Mononuclear cell (primary cell): ENCODE measurements around the gene GLCCI1. TPM values are rescaled to one million over a fixed set of nuclear protein-coding genes. Genes with fewer than 3 reads are reported as not detected.

Experiments
- H3K27me3 ChIP-seq: 2 replicates; pipeline ENCODE4 v1.6.0; 2011; ENCODE audit warnings: low read length, control low read depth; ENCODE audit not compliant: insufficient read depth
- H3K4me1 ChIP-seq: 2 replicates; pipeline ENCODE4 v1.5.1; 2011; ENCODE audit warnings: mild to moderate bottlenecking, low read length, control low read depth; ENCODE audit not compliant: insufficient read depth
- H3K4me3 ChIP-seq: 2 replicates; pipeline ENCODE4 v1.5.1; 2011; ENCODE audit warnings: mild to moderate bottlenecking, low read length, moderate library complexity
- H3K9me3 ChIP-seq: 2 replicates; pipeline ENCODE4 v1.5.1; 2011; ENCODE audit warnings: low read depth, mild to moderate bottlenecking, control low read depth, low read length
- total RNA-seq: library from RNA; depleted of rRNA; stranded (reverse); fragments of >200 nt; gene quantifications from one replicate; pipeline ENCODE4 v1.2.3, GENCODE V29; 2012

Gene GLCCI1
- total RNA-seq, 1 donor, result 12.0 TPM

GRCh38 chr7:7946486-7946885, 22.1 kb upstream of the GLCCI1 start:
- Histone ChIP-seq H3K27me3 (no peaks in the 10 kb centered on the region), H3K9me3 (no peaks in the 10 kb centered on the region), H3K4me3 (no peak overlapping the region), H3K4me1 (peaks cover 5% of the 10 kb centered on the region)

GRCh38 chr7:7948232-7948631, 20.4 kb upstream of the GLCCI1 start:
- H3K4me1 ChIP-seq, result peaks cover 5% of the 10 kb centered on the region
- no peaks in the 10 kb centered on the region for H3K27me3 ChIP-seq
- H3K4me3 ChIP-seq, result no peak overlapping the region
- no peaks in the 10 kb centered on the region for H3K9me3 ChIP-seq

GRCh38 chr7:7953806-7954205, 14.8 kb upstream of the GLCCI1 start:
- Histone ChIP-seq H3K27me3 (no peaks in the 10 kb centered on the region), H3K4me3 (no peak overlapping the region), H3K4me1 (no peaks in the 10 kb centered on the region), H3K9me3 (no peaks in the 10 kb centered on the region)

DNA sequence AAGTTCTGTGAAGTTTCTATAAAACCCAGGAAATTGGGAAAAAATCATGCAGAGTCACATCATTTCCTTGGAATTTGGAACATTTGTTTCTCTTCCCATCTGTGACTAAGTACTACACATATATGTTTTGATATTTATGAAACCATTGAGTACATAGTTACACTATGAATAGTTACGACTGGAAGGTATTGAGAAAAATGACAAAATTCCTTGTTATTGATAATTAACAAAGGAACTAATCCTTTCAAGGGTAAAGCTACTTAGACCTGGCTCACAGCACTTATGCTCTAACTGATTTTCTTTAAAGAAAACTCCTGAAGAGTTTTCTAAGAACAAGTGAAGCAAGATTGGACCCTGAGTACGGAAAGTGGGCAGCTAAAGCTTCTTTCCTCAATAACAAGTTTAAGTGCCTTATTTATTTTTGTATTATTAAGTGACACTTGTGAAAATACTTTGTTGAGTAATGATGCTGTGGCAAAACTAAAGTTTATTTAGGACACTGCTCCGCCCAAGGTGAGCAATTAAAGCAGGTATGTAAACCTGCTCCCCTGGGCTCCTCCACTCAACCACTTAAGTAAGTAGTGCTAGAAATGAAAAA, 12.0 kb upstream of the GLCCI1 start:
- Histone ChIP-seq H3K9me3 (no peaks in the 10 kb centered on the region), H3K4me1 (no peaks in the 10 kb centered on the region), H3K27me3 (no peaks in the 10 kb centered on the region), H3K4me3 (no peak overlapping the region)

DNA sequence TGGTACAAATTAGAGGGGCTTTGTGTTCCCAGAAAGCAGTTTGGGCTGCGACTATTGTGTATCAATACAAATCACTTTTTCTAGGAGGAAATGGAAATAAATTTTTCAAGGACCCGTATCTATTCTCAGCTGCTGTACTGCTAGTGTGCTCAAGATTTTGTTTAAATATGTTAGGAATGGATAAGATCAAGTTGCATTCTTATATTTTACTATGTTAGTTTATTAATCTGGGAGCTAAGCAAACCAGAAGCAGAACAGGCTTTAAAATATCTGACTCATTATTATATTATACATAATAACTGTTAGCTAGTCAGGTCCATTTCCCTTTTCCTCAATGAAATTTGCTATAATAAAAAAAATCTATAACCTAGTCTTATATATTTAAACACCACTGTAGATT, 11.1 kb upstream of the GLCCI1 start:
- H3K4me1 ChIP-seq, result no peaks in the 10 kb centered on the region
- H3K9me3 ChIP-seq, result no peaks in the 10 kb centered on the region
- no peaks in the 10 kb centered on the region for H3K27me3 ChIP-seq
- H3K4me3 ChIP-seq, result no peak overlapping the region

DNA sequence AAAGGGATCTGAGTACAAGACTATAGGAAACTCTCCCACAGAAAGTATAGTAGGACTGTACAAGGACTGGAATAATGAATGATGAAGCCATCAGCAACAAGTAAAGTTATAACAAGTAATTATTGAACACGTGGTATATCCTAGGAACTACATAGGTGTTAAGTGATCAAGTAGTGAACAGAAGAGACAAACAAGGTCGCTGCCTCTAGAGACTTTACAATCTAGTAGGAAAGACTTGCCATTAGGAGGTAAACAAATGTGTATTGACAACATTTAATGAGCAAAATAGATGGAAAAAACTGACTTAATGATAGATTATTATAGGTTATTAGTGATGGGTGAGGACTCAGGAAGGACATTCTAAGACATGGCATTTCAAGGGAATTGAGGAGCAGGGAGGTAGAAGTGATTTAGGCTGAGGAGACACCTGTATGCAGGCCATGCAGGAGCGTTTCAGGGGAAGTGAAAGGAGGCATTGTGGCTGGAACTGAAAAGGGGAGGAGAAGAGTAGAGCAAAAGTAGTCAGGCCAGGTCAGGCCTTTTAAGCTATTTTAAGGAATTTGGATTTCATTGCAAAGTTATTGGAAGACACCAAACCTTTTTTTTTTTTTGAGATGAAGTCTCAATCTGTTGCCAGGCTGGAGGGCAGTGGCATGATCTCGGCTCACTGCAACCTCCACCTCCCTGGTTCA, 8.5 kb upstream of the GLCCI1 start:
- H3K4me1 ChIP-seq, result no peaks in the 10 kb centered on the region
- H3K9me3 ChIP-seq, result no peaks in the 10 kb centered on the region
- no peaks in the 10 kb centered on the region for H3K27me3 ChIP-seq
- no peak overlapping the region for H3K4me3 ChIP-seq

GRCh38 chr7:7962851-7963250, 5.7 kb upstream of the GLCCI1 start:
- H3K9me3 ChIP-seq, result no peaks in the 10 kb centered on the region
- no peak overlapping the region for H3K4me3 ChIP-seq
- peaks cover 4% of the 10 kb centered on the region for H3K4me1 ChIP-seq
- H3K27me3 ChIP-seq, result no peaks in the 10 kb centered on the region

DNA sequence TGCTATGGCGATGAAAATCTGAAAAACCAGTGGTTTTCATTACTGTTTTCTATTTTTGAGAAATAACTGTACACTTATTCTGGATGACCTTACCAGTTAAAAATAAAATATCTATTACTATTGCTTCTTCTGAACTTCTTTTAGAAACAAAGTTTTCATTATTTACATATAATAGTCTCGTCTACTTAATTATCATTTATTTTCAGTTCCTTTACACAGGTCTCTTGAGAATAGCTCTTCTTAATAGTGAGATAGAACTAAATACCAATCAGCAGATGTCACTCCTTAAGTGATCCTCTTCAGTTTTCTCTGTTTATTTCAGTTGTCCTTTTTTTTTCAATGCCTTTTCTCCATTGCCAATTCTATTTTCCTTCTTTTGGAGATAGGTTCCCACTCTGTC, 4.3 kb upstream of the GLCCI1 start:
- Histone ChIP-seq H3K4me1 (peaks cover 8% of the 10 kb centered on the region), H3K4me3 (no peak overlapping the region), H3K9me3 (no peaks in the 10 kb centered on the region)

DNA sequence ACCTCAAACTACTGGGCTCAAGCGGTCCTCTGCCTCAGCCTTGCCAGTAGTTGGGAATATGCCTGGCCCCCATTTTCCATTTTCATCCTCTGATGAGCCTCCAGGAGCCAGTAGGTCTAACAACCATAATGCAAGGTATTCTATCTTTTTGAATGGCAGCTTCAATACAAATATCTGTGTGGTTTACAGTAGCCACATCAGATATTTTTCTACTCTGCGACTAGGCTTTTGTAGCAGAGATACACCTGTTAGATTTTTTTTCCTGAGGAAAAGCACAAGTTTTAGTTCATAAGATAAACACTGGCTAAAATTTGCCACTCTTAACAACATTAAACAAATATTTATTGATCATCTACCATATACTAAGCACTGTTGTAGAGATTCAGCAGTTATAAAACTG, 3.9 kb upstream of the GLCCI1 start:
- Histone ChIP-seq H3K4me3 (no peak overlapping the region), H3K4me1 (peaks cover 8% of the 10 kb centered on the region), H3K9me3 (no peaks in the 10 kb centered on the region), H3K27me3 (no peaks in the 10 kb centered on the region)

More for the DNA sequence above, 4.3 kb upstream of the GLCCI1 start:
- no peaks in the 10 kb centered on the region for H3K27me3 ChIP-seq

DNA sequence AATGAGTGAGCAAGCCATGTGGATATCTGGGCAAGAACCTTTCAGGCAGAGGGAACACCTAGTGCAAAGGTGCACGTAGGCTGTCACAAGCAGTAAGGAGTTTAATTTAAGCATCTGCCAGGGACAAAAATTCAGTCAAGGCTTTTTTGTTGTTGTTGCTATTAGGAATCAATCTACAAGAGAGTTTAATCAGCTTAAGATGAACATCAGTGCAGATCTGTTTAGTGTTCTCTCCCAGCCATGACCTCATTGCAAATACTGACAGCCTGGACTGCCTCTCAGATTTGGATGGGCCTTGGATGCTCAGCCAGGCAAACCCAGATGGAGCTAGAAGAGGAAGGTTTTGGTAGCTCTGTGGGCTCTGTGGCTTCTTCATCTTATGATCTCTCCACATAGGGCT, 3.3 kb upstream of the GLCCI1 start:
- no peaks in the 10 kb centered on the region for H3K27me3 ChIP-seq
- H3K4me1 ChIP-seq, result peaks cover 8% of the 10 kb centered on the region
- H3K4me3 ChIP-seq, result no peak overlapping the region
- H3K9me3 ChIP-seq, result no peaks in the 10 kb centered on the region

DNA sequence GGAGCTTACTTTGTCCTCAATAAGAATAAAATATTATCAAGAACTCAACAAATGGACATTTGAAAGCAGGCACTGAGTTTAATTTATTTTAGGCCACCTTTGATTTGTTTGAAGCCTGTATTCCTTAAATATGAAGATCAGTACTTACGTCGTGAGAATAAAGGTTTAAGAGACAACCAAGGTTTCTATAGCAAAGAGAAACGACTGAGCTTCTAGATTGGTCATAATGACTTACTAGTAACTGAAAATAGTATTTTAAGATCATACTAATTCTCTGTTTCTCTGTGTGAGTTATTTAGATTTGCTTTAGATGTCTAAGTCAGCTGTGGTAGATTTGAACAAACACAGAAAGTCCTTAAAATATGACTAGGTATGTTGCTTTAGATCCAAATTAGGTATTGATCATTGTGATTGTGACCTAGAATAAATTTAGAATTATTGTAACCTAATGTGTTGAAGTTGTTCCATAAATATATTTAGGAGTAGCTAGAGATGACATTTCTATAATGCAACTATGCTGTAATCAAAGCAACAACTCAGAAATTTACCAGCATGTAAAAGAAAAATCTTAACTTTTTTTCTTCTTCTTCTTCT, 2.4 kb upstream of the GLCCI1 start:
- H3K4me3 ChIP-seq, result no peak overlapping the region
- peaks cover 14% of the 10 kb centered on the region for H3K4me1 ChIP-seq
- no peaks in the 10 kb centered on the region for H3K9me3 ChIP-seq

GRCh38 chr7:7967886-7968543, 581 bp upstream of the GLCCI1 start:
- H3K4me3 ChIP-seq, result peak overlapping the region; percentile 72
- no peaks in the 10 kb centered on the region for H3K27me3 ChIP-seq
- H3K4me1 ChIP-seq, result peaks cover 24% of the 10 kb centered on the region
- no peaks in the 10 kb centered on the region for H3K9me3 ChIP-seq

More for the DNA sequence above, 2.4 kb upstream of the GLCCI1 start:
- H3K27me3 ChIP-seq, result no peaks in the 10 kb centered on the region

GRCh38 chr7:7969306-7970236, 975 bp downstream of the GLCCI1 start:
- H3K9me3 ChIP-seq, result no peaks in the 10 kb centered on the region

GRCh38 chr7:7970237-7970530, 1.6 kb downstream of the GLCCI1 start:
- no peaks in the 10 kb centered on the region for H3K27me3 ChIP-seq
- H3K9me3 ChIP-seq, result no peaks in the 10 kb centered on the region
- H3K4me3 ChIP-seq, result peak overlapping the region; percentile 72
- peaks cover 24% of the 10 kb centered on the region for H3K4me1 ChIP-seq

More at GRCh38 chr7:7969306-7970236, 975 bp downstream of the GLCCI1 start:
- H3K4me1 ChIP-seq, result peaks cover 24% of the 10 kb centered on the region
- H3K4me3 ChIP-seq, result peak overlapping the region; percentile 72
- H3K27me3 ChIP-seq, result no peaks in the 10 kb centered on the region
